DMS79 treated with DMSO at 0.1 percent for 48 hours (cell line): Measurements from ENCODE around the gene ATG16L1.

Source experiments
- DNase-seq: peaks from one replicate; lab custom pipeline; 2025; lab: John Stamatoyannopoulos, UW

The ATG16L1 gene

DNA sequence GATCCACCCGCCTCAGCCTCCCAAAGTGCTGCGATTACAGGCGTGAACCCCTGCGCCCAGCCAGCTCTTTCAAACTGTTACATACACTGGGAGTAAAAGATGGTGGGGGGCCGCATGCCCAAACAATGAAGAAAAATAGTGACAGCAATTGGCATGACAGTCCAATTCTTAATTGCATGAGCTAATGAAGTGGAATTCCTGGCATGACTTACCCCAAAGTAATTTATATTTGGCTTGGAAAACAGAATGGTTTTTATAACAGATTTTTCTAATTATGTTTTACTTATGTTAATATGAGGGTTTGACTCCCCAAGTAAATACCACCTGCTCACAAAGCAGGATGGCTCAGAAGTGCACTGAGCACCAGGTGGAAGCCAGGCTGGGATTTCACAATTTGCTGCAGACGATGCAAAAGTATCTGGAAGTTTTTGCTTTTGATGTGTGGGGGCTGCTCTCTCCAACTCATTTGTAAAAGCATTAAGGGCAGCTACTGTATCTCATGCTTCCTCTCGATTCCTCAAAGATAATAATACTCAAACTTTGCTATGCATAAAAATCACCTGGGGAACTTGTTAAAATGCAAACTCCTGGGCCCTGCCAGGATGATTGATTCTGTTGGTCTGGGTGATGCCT, 24.0 kb upstream of the ATG16L1 start:
- no peak for DNase-seq

DNA sequence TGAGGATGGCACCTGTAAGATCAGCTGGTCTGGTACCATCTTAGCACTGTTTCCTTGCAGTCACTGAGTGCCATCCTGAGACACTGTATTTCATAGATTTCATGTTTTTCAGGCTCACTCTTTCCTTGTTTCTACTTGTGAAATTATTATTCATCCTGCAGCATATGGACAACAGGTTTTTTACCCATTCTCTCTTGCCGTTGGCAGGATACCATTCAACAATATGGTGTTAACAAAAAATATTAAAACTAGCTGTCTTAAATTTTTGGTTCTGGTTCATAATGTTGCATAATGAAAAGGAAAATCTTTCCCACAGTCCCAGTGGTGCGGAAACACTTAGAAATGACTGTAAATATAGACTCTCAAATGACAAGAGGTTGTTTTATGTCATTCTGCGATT, 23.1 kb upstream of the ATG16L1 start:
- no peak for DNase-seq

DNA sequence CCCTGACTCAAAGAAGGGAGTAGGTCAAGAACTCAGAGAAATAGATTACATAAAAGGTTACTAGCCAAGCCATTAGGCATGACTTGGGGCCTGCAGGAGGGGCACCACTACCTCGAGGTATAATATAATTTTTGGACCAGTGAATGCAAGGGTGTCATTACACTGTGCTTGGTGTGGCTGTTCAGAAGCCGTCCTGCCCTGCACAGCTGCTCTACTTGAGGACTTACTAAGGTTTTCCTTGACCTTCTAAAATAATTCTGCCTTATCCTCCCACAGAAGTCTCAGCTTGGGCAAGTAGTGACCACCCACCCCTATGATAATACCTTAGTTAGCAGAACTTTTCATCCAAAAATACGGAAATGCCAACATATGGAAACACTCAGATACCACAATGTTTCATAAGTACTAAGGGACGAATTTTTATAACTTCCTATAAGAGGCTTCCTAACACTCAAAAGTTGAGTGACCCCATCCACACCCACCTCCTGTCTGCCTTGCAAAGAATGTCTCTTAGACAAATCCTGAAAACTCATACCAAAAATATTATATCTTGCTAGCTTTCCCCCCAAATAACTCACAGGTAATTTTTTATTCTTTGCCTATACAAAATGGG, 17.7 kb upstream of the ATG16L1 start:
- no peak for DNase-seq

DNA sequence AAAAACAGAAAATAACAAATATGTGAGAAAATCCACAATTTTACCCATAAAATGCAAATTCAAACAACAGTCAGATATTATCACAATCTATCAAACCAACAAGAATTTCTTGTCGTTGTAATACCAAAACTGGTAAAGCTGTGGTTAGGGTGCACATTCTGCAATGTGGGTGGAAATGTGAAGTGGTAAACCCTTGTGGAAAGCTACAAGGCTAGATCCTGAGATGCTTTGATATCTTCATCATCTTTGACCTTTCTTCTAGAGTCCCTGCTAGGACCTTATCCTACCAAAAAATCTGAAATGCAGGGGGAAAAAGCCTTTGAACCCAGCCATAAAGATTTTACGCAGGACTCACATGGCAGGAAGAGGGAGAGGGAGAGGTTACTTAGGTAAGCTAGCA, 17.2 kb upstream of the ATG16L1 start:
- DNase-seq, result no peak

DNA sequence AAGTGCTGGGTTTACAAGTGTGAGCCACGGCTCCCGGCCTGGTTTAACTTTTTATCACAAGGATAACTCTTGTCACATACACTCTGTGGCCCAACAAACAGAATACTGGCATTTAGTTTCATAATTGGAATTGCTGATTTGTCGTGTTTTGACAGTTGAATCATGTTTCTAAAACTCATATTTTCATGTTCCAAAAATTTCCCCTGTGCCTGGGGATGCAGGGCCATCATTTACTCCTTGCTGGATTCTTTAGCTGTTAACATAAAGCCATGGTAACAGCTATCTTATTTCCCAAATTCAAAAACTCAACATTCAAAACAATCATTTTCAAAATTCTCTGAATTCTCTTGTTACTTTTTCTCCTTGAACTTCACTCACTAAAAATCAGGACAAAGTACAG, 16.5 kb upstream of the ATG16L1 start:
- no peak for DNase-seq

DNA sequence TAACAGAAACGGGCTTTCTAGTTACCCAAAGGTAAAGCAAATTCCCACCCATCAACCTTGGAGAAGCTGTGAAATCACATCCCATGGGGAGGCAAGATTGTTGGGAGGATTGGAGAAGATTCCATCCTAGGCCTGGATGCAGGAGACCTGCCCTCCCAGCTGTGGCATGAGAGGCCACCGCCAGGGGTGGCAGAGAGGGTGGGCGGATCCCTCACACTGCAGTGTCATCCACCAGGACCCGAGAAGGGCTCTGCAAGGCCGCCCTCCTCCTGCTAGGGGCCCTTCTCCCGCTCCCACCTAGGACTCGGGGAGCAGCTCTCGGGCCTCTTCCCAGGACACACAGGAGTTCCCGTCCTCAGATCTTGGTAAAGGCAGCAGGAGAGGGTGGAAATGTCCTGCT, 15.5 kb upstream of the ATG16L1 start:
- no peak for DNase-seq

DNA sequence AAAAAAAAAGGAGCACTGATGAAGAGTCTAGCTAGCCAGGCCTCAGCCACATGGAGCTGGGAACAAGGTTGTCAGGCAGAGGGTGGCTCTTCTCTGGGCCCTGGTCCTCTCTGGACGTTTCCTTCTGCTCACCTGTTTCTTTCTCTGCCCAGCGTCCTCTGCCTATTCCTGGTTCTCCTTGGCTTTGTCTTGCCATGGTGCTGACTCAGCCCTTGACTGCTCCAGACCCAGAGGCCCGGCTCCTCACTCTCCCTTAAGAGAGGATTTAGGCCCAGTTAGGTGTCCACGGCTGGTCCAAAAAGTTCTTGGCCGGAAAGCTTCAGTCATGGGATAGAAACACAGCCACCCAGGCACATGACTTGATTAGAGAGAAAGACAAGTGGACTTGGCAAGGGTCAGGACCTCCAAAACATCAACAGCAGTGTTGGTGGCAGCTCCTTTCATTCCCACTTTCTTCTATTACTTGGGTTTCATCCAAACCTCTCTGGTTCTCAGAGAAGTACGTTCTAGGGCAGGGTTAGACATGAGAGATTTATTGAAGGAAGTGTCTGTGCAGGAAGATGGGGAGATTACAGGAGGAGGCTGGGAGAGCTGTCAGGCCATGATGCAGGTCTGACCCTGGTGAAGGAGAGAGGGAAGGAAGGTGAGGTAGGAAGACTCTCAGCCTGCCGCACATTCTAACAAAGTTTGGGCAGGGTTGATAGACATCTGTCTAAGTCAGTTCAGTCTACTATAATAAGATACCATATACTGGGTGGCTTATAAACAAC, 14.5 kb upstream of the ATG16L1 start:
- DNase-seq, result no peak

DNA sequence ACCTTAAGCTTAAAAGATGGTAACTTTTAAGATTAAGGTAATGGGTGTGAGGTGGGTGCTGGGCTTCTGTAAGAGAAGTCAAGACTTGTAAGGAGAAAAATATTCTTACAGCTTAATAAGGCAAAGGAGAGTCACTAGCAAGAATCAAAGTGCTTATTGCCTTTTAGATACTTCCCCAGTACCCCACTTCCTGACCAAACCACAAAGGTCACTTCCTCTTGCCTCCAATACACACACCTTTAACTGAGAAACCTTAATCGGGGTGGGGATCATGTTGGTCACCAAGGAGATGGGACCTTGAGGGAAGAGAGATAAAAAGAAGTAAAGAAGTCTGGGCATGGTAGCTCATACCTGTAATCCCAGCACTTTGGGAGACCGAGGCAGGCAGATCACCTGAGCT, 10.6 kb upstream of the ATG16L1 start:
- DNase-seq, result no peak

DNA sequence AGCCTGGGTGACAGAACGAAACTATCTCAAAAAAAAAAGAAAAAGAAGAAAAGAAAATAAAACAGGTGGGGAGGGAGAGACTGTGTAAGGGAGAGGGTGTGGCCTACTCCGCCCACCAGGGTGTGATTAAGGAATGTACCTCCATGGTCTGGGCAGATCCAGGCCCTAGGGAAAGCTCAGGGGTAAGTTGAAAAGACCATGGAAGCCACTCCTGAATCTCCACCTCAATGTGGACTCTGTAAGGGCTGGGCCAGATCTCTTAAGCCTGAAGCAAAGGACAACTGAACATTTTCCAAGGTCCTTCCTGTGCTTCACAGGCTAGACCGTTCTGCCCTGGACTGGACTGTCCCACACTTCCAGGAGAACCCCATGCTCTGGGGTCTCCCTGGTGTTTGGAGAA, 9.7 kb upstream of the ATG16L1 start:
- no peak for DNase-seq

DNA sequence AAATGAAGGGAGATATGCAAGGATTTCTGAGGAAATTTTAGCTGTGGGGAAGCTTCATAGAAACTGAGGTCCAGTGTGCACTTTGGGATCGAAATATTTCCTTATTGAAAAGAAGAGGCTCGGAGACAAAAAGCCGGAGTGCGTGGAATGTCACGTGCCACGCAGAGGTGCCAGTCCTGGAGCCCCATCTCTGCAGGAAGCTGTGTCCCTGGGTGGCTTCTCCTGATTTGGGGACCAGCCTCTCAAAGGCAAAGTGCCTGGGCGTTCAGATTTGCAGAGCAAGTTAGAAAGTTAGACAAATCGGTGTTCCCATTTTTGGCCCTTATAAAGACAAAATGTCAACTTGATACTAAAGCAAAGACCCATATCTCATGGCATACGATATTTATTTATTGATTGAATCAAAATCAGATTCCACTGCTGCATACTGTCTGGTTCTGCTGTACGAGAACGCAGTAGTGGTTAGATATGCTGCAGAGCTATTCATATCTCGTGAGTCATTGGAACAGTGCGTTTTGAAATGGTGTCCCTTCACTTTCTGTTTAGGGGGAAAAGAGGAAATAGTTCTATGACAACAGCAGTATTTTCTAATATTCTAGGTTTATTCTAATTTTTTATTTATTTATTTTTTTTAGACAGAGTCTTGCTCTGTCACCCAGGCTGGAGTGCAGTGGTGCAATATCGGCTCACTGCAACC, 9.1 kb upstream of the ATG16L1 start:
- DNase-seq, result no peak

DNA sequence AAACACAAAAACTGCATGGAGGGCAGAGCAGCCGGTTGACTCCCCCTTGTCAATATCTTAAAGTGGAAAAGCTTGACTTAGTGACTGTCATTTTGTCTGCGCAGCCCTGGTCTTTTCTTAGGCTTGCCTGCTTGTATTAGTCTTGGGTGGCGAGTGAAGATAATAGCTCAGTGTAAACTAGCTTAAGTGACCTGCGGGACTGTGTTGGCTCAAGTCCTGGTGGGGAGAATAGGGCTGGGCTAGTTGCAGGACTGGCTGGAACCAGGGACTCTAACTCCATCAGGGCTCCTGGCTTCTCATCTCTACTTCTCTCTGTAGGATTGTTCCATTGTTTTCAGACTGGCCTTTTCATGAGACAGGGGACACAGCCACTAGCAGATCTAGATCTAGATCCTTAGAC, 8.1 kb upstream of the ATG16L1 start:
- no peak for DNase-seq

DNA sequence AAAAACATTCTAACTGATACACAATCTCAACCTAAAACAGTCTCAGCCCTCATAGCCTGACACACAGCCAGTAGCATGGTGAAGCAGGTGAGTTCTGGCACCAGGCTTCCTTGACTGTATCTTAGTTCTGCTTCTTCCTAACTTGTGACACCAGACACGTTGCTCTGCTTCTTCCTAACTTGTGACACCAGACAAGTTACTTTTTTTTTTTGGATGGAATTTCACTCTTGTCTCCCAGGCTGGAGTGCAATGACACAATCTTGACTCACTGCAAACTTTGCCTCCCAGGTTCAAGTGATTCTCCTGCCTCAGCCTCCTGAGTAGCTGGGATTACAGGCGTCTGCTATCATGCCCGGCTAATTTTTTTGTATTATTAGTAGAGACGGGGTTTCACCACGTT, 6.7 kb upstream of the ATG16L1 start:
- DNase-seq, result no peak

DNA sequence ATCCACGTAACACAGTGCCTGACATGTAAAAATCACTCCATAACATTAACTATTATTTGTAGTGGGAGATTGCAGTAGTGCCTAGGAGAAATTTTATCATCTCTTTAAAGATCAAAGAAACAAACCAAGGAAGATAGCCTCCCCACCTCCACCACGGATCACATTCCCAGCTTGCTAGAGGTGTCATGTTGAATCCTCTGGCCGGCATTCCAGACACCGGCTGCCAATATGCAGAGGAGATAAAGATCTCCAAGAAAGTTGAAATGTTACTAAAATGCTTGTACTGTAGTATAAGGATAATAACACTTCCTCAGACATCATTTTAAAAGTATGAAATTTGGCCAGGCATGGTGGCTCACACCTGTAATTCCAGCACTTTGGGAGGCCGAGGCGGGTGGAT, 6.1 kb upstream of the ATG16L1 start:
- no peak for DNase-seq

DNA sequence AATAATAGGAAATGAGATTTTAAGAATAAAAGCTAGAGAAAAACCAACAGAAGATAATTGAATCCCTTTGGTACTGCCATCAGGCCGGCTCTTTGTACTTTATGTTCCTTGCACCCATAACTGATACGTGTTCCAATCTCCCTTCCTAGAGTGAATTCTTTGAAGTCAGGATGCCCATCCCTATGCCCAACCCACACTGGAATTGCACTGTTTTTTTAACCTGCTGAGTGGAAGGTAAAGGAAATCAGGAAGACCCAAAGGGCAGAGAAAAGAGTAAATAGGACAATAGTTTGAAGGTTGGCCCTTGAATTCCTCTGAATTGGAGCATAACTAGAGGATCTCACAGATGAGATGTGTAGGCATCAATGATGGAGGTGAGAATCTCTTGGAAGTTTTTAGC, 4.4 kb upstream of the ATG16L1 start:
- DNase-seq, result no peak

DNA sequence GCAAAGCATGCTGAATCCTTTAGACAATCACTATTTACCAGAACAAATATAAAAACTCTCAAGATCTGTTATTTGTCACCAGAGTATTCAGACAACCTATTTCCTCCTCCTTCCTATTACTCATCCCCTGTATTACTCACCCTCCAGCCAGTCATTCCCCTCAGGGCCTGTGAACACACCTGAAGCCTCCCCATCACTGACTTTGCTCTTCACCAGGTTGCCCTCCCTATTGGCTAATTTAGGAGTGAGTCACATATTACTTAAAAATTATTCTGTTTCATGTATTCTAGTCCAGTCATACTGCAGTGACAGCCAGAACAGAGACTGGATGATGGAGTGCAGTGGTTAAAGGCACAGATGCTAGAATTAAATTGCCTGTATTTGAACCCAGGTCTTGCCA, 3.7 kb upstream of the ATG16L1 start:
- DNase-seq, result no peak

DNA sequence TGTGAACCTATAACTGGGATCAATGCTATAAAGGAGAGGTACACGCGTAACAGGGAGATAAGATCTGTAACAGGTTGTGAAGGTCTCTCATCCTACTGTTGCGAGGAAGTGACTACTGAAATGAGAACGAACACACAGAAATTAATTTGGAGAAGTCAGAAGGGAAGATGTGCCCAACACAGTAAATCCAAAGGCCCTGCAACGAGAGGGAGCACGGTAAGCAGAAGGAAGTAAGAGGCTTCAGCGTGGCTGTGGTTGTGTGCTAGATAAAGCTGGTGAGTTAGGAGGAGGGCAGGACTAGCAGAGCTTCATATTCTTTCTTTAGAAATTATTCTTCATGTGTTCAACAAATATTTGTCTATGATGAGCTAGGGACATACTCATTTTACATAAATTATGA, 2.5 kb upstream of the ATG16L1 start:
- DNase-seq, result no peak

DNA sequence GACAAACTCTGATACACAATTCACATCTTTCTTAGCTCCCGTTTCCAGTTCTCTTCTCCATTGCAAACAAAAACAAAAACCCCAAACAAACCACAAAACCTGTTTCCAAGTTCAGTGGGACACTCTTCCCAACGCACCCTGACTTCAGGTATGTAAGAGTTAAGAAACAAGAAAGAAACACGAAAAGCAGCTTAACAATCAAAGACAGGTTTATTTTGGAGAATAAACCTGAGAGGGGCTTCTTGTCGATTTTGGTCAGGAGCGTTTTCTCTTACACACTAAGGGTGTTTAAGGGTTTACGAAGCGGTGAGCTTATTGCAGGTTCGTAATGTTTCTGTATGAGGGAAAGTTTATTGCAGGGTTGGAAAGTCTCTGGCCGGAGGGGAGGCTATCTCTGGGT, 905 bp upstream of the ATG16L1 start:
- no peak for DNase-seq

DNA sequence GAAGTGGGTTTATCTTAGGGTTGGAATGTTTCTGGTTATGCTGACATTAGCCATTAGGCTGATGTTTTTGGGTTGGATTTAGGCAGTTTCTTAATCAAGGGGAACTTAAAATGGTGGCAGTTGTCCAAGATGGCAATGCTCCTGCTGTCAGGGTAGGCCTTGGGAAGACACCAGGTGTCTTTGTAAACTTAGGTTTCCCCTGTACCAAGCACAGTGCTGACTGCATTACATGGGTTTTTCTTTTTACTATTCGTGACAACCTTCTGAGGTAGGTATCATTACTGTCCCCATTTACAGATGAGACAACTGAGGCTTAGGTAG, 528 bp upstream of the ATG16L1 start:
- DNase-seq, result no peak

DNA sequence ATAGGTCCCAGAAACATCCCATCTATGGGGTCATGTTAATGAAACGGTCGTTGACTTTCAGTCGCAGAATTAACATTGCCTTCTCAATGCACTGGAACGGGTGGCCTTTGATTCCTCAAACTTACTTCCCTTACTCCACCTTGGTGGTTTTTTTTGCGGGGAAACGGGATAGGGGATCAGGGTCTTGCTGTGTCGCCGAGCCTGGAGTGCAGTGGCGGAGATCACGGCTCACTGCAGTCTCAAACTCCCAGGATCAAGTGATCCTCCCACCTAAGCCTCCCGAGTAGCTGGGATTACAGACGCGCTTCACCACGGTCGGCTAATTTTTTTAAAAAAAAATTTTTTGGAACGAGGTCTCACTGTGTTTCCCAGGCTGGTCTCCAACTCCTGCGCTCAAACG, 754 bp downstream of the ATG16L1 start:
- no peak for DNase-seq

DNA sequence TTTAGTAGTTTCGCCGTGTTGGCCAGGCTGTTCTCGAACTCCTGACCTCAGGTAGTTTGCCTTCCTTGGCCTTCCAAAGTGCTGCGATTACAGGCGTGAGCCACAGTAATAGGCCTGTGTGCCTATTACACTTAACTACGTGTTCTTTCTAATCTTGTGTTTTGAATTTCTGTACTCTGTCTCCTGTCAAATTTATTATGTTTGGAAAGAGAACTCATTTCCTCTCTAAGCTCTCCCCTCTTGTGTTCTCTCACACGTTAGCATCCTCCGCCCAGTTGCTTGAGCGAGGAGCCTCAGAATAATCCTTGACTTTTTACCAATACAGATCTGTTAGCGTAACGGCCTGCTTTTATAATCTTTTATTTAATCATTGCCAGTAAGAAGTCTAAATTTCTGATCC, 3.7 kb downstream of the ATG16L1 start:
- no peak for DNase-seq

DNA sequence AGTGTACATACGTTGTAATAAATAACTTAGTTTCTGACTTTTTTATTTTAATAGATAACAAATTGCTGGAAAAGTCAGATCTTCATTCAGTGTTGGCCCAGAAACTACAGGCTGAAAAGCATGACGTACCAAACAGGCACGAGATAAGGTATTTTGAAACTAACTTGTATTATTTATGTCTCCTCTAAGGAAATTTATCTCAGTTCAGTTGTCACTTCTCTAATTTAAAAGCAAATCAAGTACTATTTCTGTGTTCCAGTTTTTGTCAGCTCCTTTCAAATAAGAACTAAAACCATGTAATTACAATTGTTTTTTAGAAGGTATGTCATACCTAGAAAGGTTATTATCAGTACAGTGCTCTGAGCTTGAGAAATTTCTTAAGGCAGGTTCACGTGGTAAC, 4.6 kb downstream of the ATG16L1 start:
- no peak for DNase-seq

DNA sequence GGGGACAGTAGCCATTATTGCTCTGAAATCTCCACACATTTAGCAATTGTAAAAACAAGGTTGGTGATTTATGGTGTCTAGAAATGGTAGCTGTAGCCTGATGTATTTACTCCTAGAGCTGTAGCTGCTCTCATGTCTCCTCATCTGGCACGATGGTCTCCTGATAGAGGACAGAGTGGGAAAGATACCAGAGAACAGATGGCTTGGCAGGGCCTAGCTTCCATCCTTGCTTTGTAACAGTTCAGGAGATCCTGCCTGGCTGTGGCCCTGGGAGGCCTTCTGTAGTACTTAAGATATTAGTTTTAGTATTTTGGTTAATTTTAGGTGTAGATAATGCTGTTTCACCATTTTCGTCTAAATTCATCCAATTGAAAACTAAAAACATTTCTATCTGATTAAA, 6.7 kb downstream of the ATG16L1 start:
- DNase-seq, result no peak

DNA sequence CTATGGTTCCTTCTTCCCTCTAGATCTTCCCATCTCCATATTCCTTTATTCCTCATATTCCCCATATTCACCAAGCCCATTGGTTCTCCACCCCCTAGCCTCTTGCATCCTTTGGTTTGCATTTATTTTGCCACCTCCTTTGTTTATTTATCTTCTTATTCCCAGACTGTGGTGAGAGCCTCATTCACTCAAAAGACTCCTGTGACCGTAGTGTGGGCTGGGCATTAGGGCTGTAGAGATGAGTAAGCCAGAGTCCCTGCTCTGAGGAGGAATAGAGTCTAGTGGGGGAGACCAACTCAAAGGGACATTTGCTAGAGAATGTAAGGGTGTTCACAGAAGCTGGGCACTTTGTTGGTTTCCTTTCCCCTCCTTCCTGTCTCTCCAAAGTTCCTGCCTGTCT, 8.3 kb downstream of the ATG16L1 start:
- no peak for DNase-seq
